CD8-positive, alpha-beta memory T cell (primary cell): ENCODE results near the gene ACTR2. TPM values are rescaled to one million over a fixed set of nuclear protein-coding genes. Genes with fewer than 3 reads are reported as not detected.
A peak's percentile ranks its signal among the peaks of the same experiment; 100 is the strongest.
"Not testable (repeated sequence)": the region's sequence is repeated elsewhere in the genome, so short reads cannot be mapped to it uniquely, and the experiment has no call there.

Experiments
- CTCF ChIA-PET: fragments of 350-600 bp; sonication (Branson Sonifier 250); formaldehyde crosslinking; loops from one replicate; lab custom pipeline; 2021; ENCODE audit warnings: antibody characterized with exemption; lab: Charles Lee
- POLR2A ChIA-PET: fragments of 350-600 bp; sonication (Branson Sonifier 250); formaldehyde crosslinking; loops from one replicate; lab custom pipeline; 2021; ENCODE audit warnings: antibody characterized with exemption; lab: Charles Lee
- DNase-seq, 5 donors: peaks; one replicate each; pipeline versions ENCODE4 v3.0.0 to v3.0.0-alpha.2; 2020 to 2022; ENCODE audit warnings: mixed read lengths in 1 of 5
- H3K27ac ChIP-seq: one replicate; pipeline ENCODE4 v1.7.0; 2013; ENCODE audit warnings: low read depth, mild to moderate bottlenecking, low read length, moderate library complexity
- H3K27me3 ChIP-seq: 2 replicates; pipeline ENCODE4 v1.7.0; 2013; ENCODE audit warnings: low read length, mild to moderate bottlenecking; ENCODE audit not compliant: insufficient read depth, poor library complexity, severe bottlenecking
- H3K36me3 ChIP-seq: 2 replicates; pipeline ENCODE4 v1.7.0; 2013; ENCODE audit warnings: mild to moderate bottlenecking, low read length, moderate library complexity; ENCODE audit not compliant: insufficient read depth
- H3K4me1 ChIP-seq: 2 replicates; pipeline ENCODE4 v1.7.0; 2013; ENCODE audit warnings: mild to moderate bottlenecking, low read length, moderate library complexity; ENCODE audit not compliant: insufficient read depth
- H3K4me3 ChIP-seq: 2 replicates; pipeline ENCODE4 v1.7.0; 2013; ENCODE audit warnings: mild to moderate bottlenecking, low read length
- H3K9me3 ChIP-seq: 2 replicates; pipeline ENCODE4 v1.7.0; 2013; ENCODE audit warnings: mild to moderate bottlenecking, low read length
- H3K27ac Mint-ChIP-seq, 8 donors: one replicate each; pipeline ENCODE4 v1.8.0; 2020 to 2021; ENCODE audit warnings: mixed read lengths in 8 of 8, mild to moderate bottlenecking in 6 of 8, inconsistent platforms in 3 of 8, moderate library complexity in 3 of 8
- H3K27me3 Mint-ChIP-seq, 2 donors: one replicate each; pipeline ENCODE4 v1.8.0; 2020 to 2021; ENCODE audit warnings: mixed read lengths in 2 of 2, mild to moderate bottlenecking in 1 of 2, moderate library complexity in 1 of 2
- H3K36me3 Mint-ChIP-seq, 3 donors: one replicate each; pipeline ENCODE4 v1.8.0; 2020 to 2021; ENCODE audit warnings: mixed read lengths in 3 of 3, inconsistent platforms in 1 of 3, mild to moderate bottlenecking in 1 of 3
- H3K4me1 Mint-ChIP-seq, 3 donors: one replicate each; pipeline ENCODE4 v1.8.0; 2020 to 2021; ENCODE audit warnings: mixed read lengths in 3 of 3, inconsistent platforms in 1 of 3, mild to moderate bottlenecking in 1 of 3
- H3K4me3 Mint-ChIP-seq, 7 donors: one replicate each; pipeline ENCODE4 v1.8.0; 2020 to 2021; ENCODE audit warnings: mixed read lengths in 7 of 7, mild to moderate bottlenecking in 6 of 7, moderate library complexity in 4 of 7, inconsistent platforms in 2 of 7
- H3K9me3 Mint-ChIP-seq, 5 donors: one replicate each; pipeline ENCODE4 v1.8.0; 2020 to 2022; ENCODE audit warnings: mixed read lengths in 5 of 5, mild to moderate bottlenecking in 3 of 5, moderate library complexity in 2 of 5, inconsistent platforms in 1 of 5
- polyA plus RNA-seq: library from polyadenylated mRNA; unstranded; fragments of 300-500 nt; fragmentation: Illumina TruSeq; gene quantifications from one replicate; pipeline ENCODE4 v1.2.3, GENCODE V29; 2021
- total RNA-seq, 2 experiments: library from RNA; stranded (reverse); gene quantifications; one replicate each; pipeline ENCODE4 v1.2.3, GENCODE V29; 2021

The ACTR2 gene
- 100 to 1,000 TPM; 294 to 306 TPM for total RNA-seq
- polyA plus RNA-seq: 299 TPM

DNA sequence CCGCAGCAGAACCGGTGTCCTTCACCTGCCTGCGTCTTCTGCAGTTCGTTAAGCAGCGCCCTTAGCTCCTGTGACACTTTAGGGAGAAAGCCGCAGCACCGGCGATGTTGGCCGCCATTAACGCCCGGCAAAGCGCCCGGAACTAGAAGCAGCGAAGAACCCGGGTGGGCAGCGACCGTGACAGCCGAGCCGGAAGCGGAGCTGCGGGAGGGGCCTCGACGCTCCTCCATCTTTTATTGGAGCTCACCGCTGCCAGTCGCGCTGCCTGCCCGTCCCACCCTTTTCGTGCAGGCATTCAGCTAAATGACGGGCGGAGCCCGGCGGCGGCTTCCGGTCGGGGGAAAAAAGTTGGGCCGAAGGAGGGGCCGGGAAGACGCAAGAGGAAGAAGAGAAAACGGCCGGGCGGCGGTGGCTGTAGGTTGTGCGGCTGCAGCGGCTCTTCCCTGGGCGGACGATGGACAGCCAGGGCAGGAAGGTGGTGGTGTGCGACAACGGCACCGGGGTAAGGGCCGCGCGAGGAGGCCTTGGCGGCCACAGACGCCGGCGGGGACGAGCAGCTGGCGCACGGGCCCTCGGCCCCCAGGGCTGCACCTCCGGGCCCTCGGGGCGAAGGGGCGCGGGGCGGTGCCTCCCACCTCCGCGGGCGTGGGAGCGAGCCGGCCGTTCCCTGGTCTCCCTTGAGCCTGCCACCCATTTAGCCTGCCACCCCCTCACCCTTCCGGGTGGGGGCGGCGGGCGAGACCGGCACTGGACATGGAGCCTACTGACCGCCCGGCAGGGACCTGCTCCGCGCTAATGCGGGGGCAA is at the start of gene ACTR2:
TSS of gene ACTR2 (plus strand) at position 376 of the 807 bp plus-strand sequence. CDS start at position 455, 79 bp downstream.
- Histone ChIP-seq H3K27me3 (no peaks in the 10 kb centered on the region), H3K4me1 (peaks cover 40% of the 10 kb centered on the region), H3K4me3 (peak within 1 kb of the TSS; percentile 97), H3K36me3 (no peaks in the 10 kb centered on the region), H3K27ac (peak within 1 kb of the TSS; percentile 97), H3K9me3 (no peaks in the 10 kb centered on the region)
- Mint-ChIP-seq H3K4me1 (peaks cover 45 to 50% (median 47%) of the 10 kb centered on the region in 3 donors), H3K9me3 (no peaks in the 10 kb centered on the region), H3K4me3 (peak within 1 kb of the TSS; percentile 91 to 99 (median 98)), H3K27ac (peak within 1 kb of the TSS; percentile 91 to 99 (median 98)), H3K27me3 (no peaks in the 10 kb centered on the region), H3K36me3 (peaks cover 0 to 29% (median 4%) of the 10 kb centered on the region in 3 donors)
- ChIA-PET CTCF (interaction anchor here (0.9 to 1.4 kb wide), 5 partner anchors 15 to 310 kb away, joined by 3 to 8 read pairs (median 4); partner anchors contain the start of genes CEP68 and RAB1A), POLR2A (interaction anchor here (0.6 to 2.1 kb wide), 22 partner anchors 9 to 1639 kb away, joined by 3 to 44 read pairs (median 4); partner anchors contain the start of genes AFTPH, CEP68, MDH1 and RAB1A)
- peak; percentile 90 to 96 (median 93) for DNase-seq

DNA sequence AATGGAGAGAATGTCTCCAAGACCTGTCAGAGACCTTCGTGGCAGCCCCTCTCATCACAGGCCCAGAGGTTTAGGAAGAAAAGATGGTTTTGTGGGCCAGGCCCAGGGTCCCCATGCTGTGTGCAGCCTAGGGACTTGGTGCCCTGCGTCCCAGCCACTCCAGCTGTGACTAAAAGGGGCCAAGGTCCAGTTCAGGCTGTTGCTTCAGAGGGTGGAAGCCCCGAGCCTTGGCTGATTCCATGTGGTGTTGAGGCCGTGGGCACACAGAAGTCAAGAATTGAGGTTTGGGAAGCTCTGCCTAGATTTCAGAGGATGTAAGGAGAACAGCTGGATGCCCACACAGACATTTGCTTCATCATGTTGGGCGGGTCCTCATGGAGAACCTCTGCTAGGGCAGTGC is 45.1 kb upstream of the ACTR2 start:
- Mint-ChIP-seq H3K4me1 (peaks cover 7 to 8% (median 8%) of the 10 kb centered on the region in 3 donors), H3K27me3 (peaks cover 16 to 31% of the 10 kb centered on the region in 2 donors), H3K9me3 (no peaks in the 10 kb centered on the region), H3K36me3 (peaks cover 0 to 8% (median 0%) of the 10 kb centered on the region in 3 donors), H3K27ac (peak overlapping the region in 1 of 8 donors; percentile 40), H3K4me3 (no peak overlapping the region)
- DNase-seq: no peak
- ChIA-PET CTCF (no interaction called here), POLR2A (no interaction called here)
- no peaks in the 10 kb centered on the region for H3K9me3 ChIP-seq
- no peaks in the 10 kb centered on the region for H3K27me3 ChIP-seq
- no peak overlapping the region for H3K4me3 ChIP-seq
- no peaks in the 10 kb centered on the region for H3K36me3 ChIP-seq
- peaks cover 7% of the 10 kb centered on the region for H3K4me1 ChIP-seq
- no peak overlapping the region for H3K27ac ChIP-seq

DNA sequence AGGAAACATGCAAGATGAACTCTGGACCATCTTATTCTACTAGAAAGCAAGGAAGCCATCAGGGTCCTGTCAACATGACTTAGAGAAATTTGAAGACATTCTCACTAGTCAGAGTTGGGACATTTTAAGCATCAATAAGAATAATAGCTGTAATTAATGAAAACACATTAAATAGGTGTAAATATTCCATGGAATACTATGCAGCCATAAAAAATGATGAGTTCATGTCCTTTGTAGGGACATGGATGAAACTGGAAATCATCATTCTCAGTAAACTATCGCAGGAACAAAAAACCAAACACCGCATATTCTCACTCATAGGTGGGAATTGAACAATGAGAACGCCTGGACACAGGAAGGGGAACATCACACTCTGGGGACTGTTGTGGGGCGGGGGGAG is 44.2 kb upstream of the ACTR2 start:
- DNase-seq, H3K36me3 ChIP-seq, H3K27me3 ChIP-seq, H3K36me3 Mint-ChIP-seq, H3K4me3 Mint-ChIP-seq, CTCF ChIA-PET, H3K9me3 ChIP-seq, POLR2A ChIA-PET, H3K27ac Mint-ChIP-seq, H3K4me3 ChIP-seq, H3K9me3 Mint-ChIP-seq, H3K27ac ChIP-seq, H3K4me1 ChIP-seq: not testable (repeated sequence)
- Mint-ChIP-seq H3K4me1 (peaks cover 8 to 10% (median 10%) of the 10 kb centered on the region in 3 donors), H3K27me3 (peaks cover 16 to 29% of the 10 kb centered on the region in 2 donors)

DNA sequence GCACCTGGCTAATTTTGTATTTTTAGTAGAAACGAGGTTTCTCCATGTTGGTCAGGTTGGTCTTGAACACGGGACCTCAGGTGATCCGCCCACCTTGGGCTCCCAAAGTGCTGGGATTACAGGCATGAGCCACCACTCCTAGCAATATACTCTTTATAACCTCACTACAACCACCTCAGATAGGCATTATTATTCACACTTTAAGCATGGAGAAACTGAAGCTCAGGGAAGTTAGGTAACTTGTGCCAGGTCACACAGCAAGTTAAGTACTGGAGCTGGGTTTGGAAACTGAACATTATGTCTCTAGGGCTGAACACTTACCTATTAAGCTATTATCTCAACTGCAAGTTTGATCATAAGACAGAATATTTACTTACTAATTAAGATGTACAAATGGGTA is 42.6 kb upstream of the ACTR2 start:
- Histone ChIP-seq H3K27ac (no peak overlapping the region), H3K36me3 (no peaks in the 10 kb centered on the region), H3K9me3 (no peaks in the 10 kb centered on the region), H3K4me3 (no peak overlapping the region), H3K27me3 (no peaks in the 10 kb centered on the region), H3K4me1 (peaks cover 9% of the 10 kb centered on the region)
- H3K9me3 Mint-ChIP-seq: no peaks in the 10 kb centered on the region
- H3K27me3 Mint-ChIP-seq: peaks cover 16 to 42% of the 10 kb centered on the region in 2 donors
- DNase-seq: no peak
- peaks cover 0 to 12% (median 2%) of the 10 kb centered on the region in 3 donors for H3K36me3 Mint-ChIP-seq
- peaks cover 8 to 10% (median 10%) of the 10 kb centered on the region in 3 donors for H3K4me1 Mint-ChIP-seq
- no peak overlapping the region for H3K27ac Mint-ChIP-seq
- no peak overlapping the region for H3K4me3 Mint-ChIP-seq
- CTCF ChIA-PET: interaction anchor here (1.1 kb wide), 1 partner anchor 13 kb away, joined by 3 read pairs; no protein-coding TSS in a partner anchor
- POLR2A ChIA-PET: interaction anchor here (0.7 kb wide), 1 partner anchor 273 kb away, joined by 5 read pairs; no protein-coding TSS in a partner anchor

DNA sequence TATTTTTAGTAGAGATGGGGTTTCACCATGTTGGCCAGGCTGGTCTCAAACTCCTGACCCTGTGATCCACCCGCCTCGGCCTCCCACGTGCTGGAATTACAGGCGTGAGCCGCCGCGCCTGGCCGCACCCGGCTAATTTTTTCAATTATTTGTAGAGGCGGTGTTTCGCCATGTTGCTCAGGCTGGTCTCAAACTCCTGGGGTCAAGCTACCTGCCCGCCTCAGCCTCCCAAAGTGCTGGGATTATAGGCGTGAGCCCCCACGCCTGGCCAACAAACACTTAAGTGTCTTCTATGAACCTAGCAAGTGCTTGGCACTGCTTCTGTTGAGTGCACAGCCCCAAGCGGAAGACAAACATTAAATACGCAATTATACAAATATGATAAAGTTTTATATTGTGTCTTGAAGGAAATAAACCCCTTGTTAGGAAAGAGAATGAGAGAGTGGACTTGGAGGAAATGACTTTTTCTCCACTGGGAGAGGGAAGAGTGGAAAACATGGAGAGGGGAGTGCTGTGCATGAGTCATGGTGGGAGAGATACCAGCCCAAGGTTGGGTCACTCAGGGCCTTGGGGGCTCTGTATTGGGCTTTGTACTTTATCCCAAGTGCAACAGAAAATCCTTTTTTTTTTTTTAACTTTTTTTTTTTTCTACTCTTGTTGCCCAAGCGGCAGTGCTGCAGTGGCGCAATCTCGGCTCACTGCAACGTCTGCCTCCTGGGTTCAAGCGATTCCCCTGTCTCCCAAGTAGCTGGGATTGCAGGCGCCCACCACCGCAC is 41.4 kb upstream of the ACTR2 start:
- POLR2A ChIA-PET: no interaction called here
- Mint-ChIP-seq H3K27ac (no peak overlapping the region), H3K4me1 (peaks cover 8 to 10% (median 10%) of the 10 kb centered on the region in 3 donors), H3K9me3 (no peaks in the 10 kb centered on the region), H3K4me3 (no peak overlapping the region), H3K27me3 (peaks cover 15 to 41% of the 10 kb centered on the region in 2 donors), H3K36me3 (peaks cover 0 to 4% (median 2%) of the 10 kb centered on the region in 3 donors)
- Histone ChIP-seq H3K4me1 (peaks cover 9% of the 10 kb centered on the region), H3K9me3 (no peaks in the 10 kb centered on the region), H3K27ac (no peak overlapping the region), H3K4me3 (no peak overlapping the region), H3K27me3 (no peaks in the 10 kb centered on the region), H3K36me3 (no peaks in the 10 kb centered on the region)
- CTCF ChIA-PET: interaction anchor here (0.6 to 1.4 kb wide), 7 partner anchors 8 to 264 kb away, joined by 3 to 6 read pairs (median 4); partner anchors contain the start of gene CEP68
- no peak for DNase-seq

DNA sequence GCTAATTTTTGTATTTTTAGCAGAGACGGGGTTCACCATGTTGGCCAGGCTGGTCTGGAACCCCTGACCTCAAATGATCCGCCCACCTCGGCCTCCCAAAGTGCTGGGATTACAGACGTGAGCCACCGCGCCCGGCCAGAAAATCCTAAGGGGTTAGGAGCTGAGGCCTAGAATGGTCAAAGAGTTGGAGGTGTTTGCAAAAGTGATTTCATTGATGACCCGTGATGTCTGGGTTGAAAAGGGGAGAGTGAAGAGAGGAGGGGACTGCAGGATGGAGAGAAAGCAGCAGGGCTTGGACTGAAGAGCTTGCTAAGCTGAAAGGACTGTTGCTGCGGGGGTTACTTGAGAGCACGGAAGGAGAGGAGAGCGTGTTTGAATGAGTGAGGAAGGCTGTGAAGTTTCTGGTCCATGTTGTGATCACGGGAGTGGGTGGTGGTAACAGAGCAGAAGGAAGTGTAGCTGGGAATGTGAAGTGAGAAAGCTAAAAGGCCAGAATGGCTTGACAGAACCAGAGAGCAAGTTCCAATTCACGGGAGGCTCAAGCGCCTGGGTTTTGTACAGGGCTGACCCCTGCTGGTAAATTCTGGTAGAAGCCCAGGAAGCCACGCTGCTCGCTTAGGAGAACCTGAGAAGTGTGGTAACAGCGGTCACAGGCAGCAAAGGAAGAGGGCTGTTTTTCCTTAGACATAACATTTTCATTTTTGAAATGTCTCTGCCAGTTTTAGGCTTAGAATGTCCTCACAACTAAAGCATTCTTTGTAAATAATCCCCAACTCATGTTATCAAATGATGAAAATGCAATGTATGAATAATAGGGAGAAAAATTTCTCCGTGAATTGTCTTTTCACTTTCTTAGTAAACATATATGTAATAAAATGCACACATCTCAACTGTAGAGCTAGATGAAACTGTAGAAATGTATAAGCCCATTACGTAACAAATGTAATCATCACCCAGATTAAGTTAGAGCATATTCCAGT is 40.5 kb upstream of the ACTR2 start:
- peak; percentile 29 to 62 (median 44) for DNase-seq
- ChIA-PET CTCF (interaction anchor here (0.6 to 1.5 kb wide), 8 partner anchors 9 to 269 kb away, joined by 3 to 6 read pairs (median 4); partner anchors contain the start of gene CEP68), POLR2A (no interaction called here)
- H3K36me3 Mint-ChIP-seq: peaks cover 0 to 4% (median 2%) of the 10 kb centered on the region in 3 donors
- H3K27ac Mint-ChIP-seq: no peak overlapping the region
- Histone ChIP-seq H3K9me3 (no peaks in the 10 kb centered on the region), H3K36me3 (no peaks in the 10 kb centered on the region), H3K4me3 (no peak overlapping the region), H3K4me1 (peaks cover 9% of the 10 kb centered on the region), H3K27me3 (no peaks in the 10 kb centered on the region), H3K27ac (no peak overlapping the region)
- H3K9me3 Mint-ChIP-seq: no peaks in the 10 kb centered on the region
- peak overlapping the region in 1 of 7 donors; percentile 17 for H3K4me3 Mint-ChIP-seq
- H3K4me1 Mint-ChIP-seq: peaks cover 8 to 10% (median 10%) of the 10 kb centered on the region in 3 donors
- peaks cover 15 to 37% of the 10 kb centered on the region in 2 donors for H3K27me3 Mint-ChIP-seq

DNA sequence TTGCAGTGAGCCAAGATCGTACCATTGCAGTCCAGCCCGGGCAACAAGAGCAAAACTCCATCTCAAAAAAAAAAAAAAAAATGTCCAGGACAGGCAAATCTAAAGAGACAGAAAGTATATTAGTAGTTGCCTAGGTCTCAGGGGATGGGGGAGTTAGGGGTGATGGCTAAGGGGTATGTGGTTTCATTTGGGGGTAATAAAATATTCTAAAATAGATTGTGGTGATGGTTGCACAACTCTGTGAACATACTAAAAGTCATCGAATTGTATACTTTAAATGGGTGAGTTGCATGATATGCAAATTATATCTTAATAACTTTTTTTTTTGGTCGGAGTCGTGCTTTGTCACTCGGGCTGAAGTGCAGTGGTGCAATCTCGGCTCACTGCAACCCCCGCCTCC is 34.2 kb upstream of the ACTR2 start:
- Histone ChIP-seq H3K27me3 (no peaks in the 10 kb centered on the region), H3K36me3 (no peaks in the 10 kb centered on the region), H3K4me3 (no peak overlapping the region), H3K9me3 (no peaks in the 10 kb centered on the region), H3K27ac (no peak overlapping the region), H3K4me1 (no peaks in the 10 kb centered on the region)
- Mint-ChIP-seq H3K36me3 (peaks cover 0 to 4% (median 2%) of the 10 kb centered on the region in 3 donors), H3K4me3 (no peak overlapping the region), H3K9me3 (no peaks in the 10 kb centered on the region), H3K4me1 (no peaks in the 10 kb centered on the region), H3K27ac (no peak overlapping the region), H3K27me3 (peaks cover 8 to 18% of the 10 kb centered on the region in 2 donors)
- DNase-seq: no peak
- POLR2A ChIA-PET: interaction anchor here (0.5 kb wide), 1 partner anchor 1294 kb away, joined by 4 read pairs; no protein-coding TSS in a partner anchor
- CTCF ChIA-PET: no interaction called here
